ENCODE results near the gene CEP70.
"Not testable (repeated sequence)": the region's sequence is repeated elsewhere in the genome, so short reads cannot be mapped to it uniquely, and the experiment has no call there.

CEP70 gene

GRCh38 chr3:138471481-138471880 is 122.6 kb downstream of the CEP70 start:
- DNase-seq (ENCODE audit: low read depth in 2 of 2), result no peak

GRCh38 chr3:138470687-138471086 is 123.4 kb downstream of the CEP70 start:
- no peak for DNase-seq (ENCODE audit: low read depth in 2 of 2)

- DNase-seq (ENCODE audit: low read depth in 2 of 2), result no peak
Observed at GRCh38 chr3:138469874-138470273, 124.2 kb downstream of the CEP70 start.

GRCh38 chr3:138468886-138469285 is 125.2 kb downstream of the CEP70 start:
- DNase-seq (ENCODE audit: low read depth in 2 of 2), result no peak

GRCh38 chr3:138468451-138468850 is 125.6 kb downstream of the CEP70 start:
- DNase-seq (ENCODE audit: low read depth in 2 of 2), result no peak

- no peak for DNase-seq (ENCODE audit: low read depth in 2 of 2)
Observed at GRCh38 chr3:138467931-138468330, 126.1 kb downstream of the CEP70 start.

GRCh38 chr3:138465925-138466324 is 128.1 kb downstream of the CEP70 start:
- DNase-seq (ENCODE audit: low read depth in 2 of 2), result no peak

- DNase-seq (ENCODE audit: low read depth in 2 of 2), result no peak
Observed at GRCh38 chr3:138465451-138465850, 128.6 kb downstream of the CEP70 start.

- DNase-seq (ENCODE audit: low read depth in 2 of 2), result no peak
Observed at GRCh38 chr3:138464491-138464860, 129.6 kb downstream of the CEP70 start.

- no peak for DNase-seq (ENCODE audit: low read depth in 2 of 2)
Observed at GRCh38 chr3:138463724-138464490, 130.2 kb downstream of the CEP70 start.

GRCh38 chr3:138461896-138462295 is 132.2 kb downstream of the CEP70 start:
- no peak for DNase-seq (ENCODE audit: low read depth in 2 of 2)

- no peak for DNase-seq (ENCODE audit: low read depth in 2 of 2)
Observed at GRCh38 chr3:138461246-138461645, 132.8 kb downstream of the CEP70 start.

GRCh38 chr3:138460536-138461205 is 133.4 kb downstream of the CEP70 start:
- no peak for DNase-seq (ENCODE audit: low read depth in 2 of 2)

- DNase-seq (ENCODE audit: low read depth in 2 of 2), result no peak
Observed at GRCh38 chr3:138459619-138460535, 134.2 kb downstream of the CEP70 start.

- no peak for DNase-seq (ENCODE audit: low read depth in 2 of 2)
Observed at GRCh38 chr3:138458774-138459499, 135.1 kb downstream of the CEP70 start.

GRCh38 chr3:138457863-138458735 is 136.0 kb downstream of the CEP70 start:
- no peak for DNase-seq (ENCODE audit: low read depth in 2 of 2)

GRCh38 chr3:138456961-138457862 is 136.8 kb downstream of the CEP70 start:
- no peak for DNase-seq (ENCODE audit: low read depth in 2 of 2)

- no peak for DNase-seq (ENCODE audit: low read depth in 2 of 2)
Observed at GRCh38 chr3:138455801-138456716, 138.0 kb downstream of the CEP70 start.

- not testable (repeated sequence) for DNase-seq (ENCODE audit: low read depth in 2 of 2)
Observed at GRCh38 chr3:138453940-138454339, 140.1 kb downstream of the CEP70 start.
